ENCODE results near the gene ZNF2.

DNA sequence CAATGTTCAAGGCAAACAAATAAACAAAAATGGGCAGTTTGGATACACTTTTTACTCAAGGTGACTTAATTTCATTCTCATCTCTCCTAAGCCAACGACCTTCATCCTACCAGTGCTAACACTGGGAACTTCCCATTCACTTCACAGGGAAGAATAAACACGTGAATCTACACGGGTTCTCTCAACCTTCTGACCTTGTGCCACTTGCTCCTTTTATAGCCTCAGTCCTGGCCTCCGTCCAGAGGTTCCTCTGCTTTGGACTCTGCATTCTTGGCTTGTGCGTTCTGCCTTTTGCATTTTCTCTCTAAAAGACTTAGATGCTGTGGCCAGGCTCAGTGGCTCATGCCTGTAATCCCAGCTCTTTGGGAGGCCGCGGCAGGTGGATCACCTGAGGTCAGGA is 13.8 kb downstream of the ZNF2 start:
- TF ChIP-seq SUZ12 (IDR thresholded peaks at IDR 0.05; ENCODE audit: extremely low read depth, insufficient read depth, insufficient read length) (no peak), YY1 (IDR thresholded peaks at IDR 0.05; ENCODE audit: insufficient read depth, insufficient read length) (no peak), ZNF274 (IDR thresholded peaks at IDR 0.05; ENCODE audit: low read depth, low read length) (no peak)

Measured in NT2/D1 (cell line).